Stimulated activated CD8-positive, alpha-beta memory T cell treated with anti-CD3 and anti-CD28 coated beads, Interleukin-15, amount 100 ng/mL, for 24 hours (primary cell): ENCODE results near the gene CLASRP.

Experiments
- DNase-seq: peaks from one replicate; pipeline ENCODE4 v3.0.0-alpha.2; 2020; ENCODE audit warnings: low read depth

Gene CLASRP

GRCh38 chr19:45021971-45022370 is 16.9 kb upstream of the CLASRP start:
- DNase-seq: no peak

- DNase-seq: no peak
Measured at GRCh38 chr19:45023048-45023447, 15.8 kb upstream of the CLASRP start.

DNA sequence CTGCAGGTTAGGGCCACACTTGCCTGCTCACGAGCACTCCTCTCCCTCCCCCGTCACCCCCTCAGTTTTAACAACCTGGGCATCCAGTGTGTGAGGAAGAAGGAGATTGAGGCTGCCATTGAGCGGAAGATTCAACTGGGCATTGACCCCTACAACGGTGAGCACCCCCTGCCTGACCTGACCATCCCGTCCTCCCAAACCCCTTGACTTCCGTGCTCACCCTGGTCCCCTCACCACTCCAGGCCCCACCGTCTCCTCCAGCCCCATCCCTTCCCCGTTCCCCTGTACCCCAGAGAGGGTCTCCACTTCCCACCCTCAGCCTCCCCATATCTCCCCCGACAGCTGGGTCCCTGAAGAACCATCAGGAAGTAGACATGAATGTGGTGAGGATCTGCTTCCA is 13.6 kb upstream of the CLASRP start:
- DNase-seq: no peak

GRCh38 chr19:45027371-45027770 is 11.5 kb upstream of the CLASRP start:
- DNase-seq: no peak

GRCh38 chr19:45030825-45031224 is 8.0 kb upstream of the CLASRP start:
- DNase-seq: no peak

GRCh38 chr19:45032421-45032820 is 6.4 kb upstream of the CLASRP start:
- DNase-seq: no peak

GRCh38 chr19:45035755-45036154 is 3.1 kb upstream of the CLASRP start:
- no peak for DNase-seq

- DNase-seq: no peak
Measured at GRCh38 chr19:45037393-45038169, 1.3 kb upstream of the CLASRP start.

- DNase-seq: no peak
Measured at GRCh38 chr19:45040059-45040771, 1.4 kb downstream of the CLASRP start.

- DNase-seq: no peak
Measured at GRCh38 chr19:45041125-45041524, 2.3 kb downstream of the CLASRP start.

DNA sequence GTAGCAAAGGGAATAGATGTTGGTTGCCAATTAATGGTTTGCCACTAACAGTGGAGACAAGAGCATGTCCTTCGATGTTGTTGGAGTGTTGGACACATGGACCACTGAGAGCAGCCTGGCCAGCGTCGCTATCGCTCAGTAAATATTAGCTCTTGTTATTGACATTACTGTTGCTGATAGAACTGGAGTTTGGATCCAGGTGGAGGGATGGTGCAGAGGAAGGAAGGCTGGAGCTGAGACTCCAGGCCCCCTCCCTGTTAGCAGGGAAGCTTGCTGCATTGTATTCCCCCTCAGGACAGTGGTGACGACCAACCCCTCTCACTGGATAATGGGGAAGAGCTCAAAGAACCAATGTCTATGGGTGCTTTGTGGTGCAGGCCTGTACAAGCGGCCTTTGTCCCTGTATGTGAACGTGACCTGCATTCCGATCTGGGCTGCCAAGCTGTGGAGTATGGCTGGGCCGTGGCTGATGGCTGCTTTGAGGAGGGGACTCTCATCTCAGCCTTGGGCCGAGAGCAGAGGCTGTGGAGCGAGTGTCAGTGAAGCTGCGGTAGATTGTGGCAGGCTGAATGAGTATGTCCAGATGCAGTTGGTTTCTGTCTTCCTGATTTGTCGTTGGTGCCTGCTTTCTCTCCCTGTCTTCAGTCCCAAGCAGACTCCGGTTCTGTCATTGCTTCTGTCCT is 7.0 kb downstream of the CLASRP start:
- no peak for DNase-seq

- no peak for DNase-seq
Measured at GRCh38 chr19:45046355-45046754, 7.5 kb downstream of the CLASRP start.

GRCh38 chr19:45047188-45047797 is 8.4 kb downstream of the CLASRP start:
- DNase-seq: no peak

DNA sequence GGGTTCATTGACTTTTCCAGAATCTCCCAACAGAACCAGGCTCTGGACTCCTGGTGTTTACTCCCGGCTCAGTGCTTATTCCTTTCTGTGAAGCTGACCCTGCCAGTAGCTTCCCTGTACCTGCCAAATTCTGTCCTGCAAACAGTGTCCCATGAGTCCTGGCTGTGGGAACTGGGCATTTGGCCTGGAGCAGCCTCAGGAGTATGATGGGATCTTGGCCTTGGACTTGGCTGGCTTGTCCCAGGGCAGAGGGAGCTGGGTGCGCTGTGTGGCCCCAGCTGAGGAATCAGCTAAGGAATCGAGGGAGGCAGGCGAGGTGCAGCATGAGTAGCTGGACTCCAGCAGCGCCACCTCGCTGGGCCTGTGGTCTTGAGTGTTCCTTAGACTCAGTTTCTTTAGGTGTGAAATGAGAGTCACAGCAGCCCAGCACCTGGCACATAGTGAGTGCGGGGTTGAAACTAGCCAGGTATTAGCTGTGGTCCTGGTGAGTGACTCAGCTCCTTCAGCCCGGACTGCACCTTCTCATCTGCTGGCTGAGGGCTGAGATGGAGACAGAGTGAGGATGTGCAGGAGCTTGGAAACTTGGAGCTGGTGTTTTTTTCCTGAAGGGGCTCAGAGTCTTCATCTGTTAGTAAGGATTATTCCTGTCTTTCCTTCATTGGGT is 10.4 kb downstream of the CLASRP start:
- no peak for DNase-seq

GRCh38 chr19:45050036-45050435 is 11.2 kb downstream of the CLASRP start:
- no peak for DNase-seq

DNA sequence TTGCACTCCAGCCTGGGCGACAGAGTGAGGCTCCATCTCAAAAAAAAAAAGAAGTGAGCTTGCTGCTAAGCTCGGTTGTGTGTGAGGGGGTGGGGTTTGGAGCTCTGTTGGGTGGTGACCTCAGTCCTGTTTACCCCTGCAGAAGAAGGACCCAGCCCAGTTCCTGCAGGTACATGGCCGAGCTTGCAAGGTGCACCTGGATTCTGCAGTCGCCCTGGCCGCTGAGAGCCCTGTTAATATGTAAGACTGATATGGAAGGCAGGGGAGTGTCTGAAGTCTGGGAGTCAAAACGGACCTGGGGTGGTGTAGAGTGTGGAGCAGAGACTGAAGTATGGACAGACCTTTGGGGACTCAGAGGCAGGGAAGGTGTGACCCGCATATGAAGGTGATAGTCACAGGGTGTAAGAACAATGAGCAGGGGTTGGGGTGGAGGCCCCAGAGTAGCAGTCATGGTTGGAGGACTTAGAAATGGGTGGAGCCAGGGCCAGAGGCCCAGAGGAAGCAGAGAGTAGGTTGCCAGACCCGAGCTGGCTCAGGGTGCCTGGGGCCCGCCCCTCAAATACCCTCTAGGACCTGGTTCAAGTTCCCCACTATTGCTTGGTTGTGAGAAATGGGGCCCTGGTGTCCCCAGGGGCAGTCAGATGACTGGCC is 13.2 kb downstream of the CLASRP start:
- no peak for DNase-seq

DNA sequence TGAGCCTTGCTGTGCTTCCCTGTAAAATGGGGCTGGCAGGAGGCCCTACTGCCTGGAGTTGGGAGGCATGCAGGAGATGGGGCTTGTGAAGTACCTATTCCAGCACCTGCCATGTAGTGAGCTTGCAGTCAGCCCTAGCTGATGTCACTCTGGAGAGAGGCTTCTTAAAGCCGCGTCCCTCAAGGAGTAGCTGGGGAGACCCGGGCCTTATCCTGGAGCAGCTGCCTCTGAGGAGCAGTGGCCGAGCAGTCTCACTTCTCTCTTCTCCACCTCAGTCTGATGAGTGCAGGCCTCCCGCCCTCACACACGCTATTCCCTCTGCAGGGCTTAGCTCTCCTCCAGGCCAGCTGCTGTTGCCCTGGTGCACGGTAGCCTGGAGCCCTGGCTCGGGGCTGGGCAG is 18.0 kb downstream of the CLASRP start:
- DNase-seq: no peak

DNA sequence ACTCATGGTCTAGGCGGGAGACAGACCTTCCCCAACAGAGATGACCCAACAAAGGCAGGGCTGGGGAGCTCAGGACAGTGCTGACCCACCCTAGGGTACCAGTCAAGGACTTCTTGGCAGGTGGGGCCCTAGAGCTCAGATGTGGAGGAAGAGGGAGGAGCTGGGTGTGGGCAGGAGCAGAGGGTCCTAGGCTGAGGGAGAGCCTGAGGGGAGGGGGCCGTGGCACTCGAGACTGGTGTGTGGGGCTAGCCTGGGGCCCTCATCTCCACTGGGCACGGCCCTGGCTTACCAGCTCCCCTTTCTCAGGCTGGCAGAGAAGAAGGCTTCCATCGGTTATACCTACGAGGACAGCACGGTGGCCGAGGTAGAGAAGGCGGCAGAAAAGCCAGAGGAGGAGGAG is 18.6 kb downstream of the CLASRP start:
- no peak for DNase-seq

DNA sequence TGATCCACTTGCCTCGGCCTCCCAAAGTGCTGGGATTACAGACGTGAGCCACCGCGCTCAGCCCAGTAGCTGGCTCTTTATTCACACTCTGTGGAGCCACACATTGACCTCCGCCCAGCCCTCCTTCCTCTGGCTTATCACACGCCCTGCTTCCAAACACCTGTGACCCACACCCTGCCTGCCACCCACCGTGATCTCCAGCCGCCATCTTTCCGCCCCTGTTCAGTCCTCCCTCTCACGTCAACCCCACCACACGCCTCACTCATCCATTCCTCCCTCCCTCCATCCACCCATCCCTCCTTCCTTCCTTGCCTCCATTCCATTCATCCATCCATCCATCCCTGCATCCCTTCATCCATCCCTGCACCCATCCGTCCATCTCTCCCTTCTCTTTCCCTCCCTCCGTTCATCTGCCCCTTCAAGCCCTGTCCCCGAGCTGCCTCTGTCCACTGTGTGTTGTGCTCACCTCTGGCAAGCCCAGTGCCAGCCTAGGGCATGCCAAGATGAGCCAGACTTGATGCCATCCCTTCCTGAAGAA is 19.8 kb downstream of the CLASRP start:
- no peak for DNase-seq

GRCh38 chr19:45059258-45059965 is 20.6 kb downstream of the CLASRP start:
- peak; percentile 64 for DNase-seq

DNA sequence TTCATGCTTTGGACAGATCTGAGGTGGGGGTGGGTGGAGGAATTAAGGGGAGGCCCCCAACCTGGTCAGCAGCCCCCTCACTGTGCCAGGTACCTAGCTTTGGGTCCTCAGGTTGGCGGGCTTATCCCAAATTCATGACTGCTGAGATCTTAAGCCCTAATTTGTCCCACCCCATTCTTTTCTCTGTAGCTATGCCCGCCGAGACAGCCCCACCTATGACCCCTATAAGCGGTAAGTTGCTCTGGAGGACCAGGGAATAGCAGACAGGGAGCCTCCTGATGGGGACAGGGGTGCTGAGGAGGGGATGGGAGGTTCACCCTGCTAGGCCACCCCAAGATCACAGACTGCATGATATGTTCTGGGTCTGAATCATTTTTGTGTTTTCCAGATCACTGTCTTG is 23.1 kb downstream of the CLASRP start:
- no peak for DNase-seq
